Stimulated activated naive CD4-positive, alpha-beta T cell treated with Interleukin-2 at 50 U/mL for 16 hours (primary cell): ENCODE data around the gene ELL2.

Source experiments
- DNase-seq: peaks from one replicate; lab custom pipeline; 2025; lab: John Stamatoyannopoulos, UW

Gene ELL2

DNA sequence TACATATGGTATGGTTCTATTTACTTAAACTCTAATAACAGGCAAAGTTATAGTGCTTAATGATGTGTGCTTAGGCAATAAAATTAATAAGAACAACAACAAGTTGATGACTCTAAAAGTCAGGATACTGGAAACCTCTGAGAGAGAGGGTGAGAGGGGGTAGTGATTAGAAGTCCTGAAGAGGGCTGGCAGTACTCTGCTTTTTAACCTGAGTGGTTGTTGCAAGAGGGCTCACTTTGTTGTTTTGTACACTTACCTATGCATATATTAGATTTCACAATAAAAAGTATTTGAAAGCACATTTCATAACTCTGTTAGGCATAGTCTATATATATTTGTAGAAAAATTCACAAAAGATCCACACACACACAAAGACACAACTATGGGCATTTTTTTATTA lies 21.4 kb upstream of the ELL2 start:
- no peak for DNase-seq

DNA sequence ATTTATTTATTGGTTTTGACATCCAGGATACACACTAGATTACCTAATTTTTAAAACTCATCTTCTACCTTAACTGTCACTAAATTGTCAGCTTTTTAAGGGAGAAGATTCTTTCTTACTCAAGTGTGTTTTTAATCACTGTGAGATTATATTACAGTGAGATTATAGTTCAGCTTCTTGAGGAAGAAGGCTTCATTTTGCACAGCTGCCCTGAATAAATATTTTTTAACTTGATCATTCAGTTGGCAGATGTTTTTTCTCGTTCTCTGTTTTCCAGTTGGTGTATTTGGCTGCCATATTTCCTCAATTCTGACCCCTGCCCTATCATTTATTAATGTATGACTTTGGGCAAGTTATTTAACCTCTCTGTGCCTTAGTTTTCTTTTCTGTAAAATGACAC lies 15.0 kb upstream of the ELL2 start:
- no peak for DNase-seq

GRCh38 chr5:95975703-95976102 lies 14.1 kb upstream of the ELL2 start:
- DNase-seq, result no peak

- no peak for DNase-seq
These were observed 12.2 kb upstream of the ELL2 start for GRCh38 chr5:95973793-95974325.

GRCh38 chr5:95972196-95972595 lies 10.5 kb upstream of the ELL2 start:
- DNase-seq, result no peak

GRCh38 chr5:95970359-95970704 lies 8.7 kb upstream of the ELL2 start:
- DNase-seq, result no peak

DNA sequence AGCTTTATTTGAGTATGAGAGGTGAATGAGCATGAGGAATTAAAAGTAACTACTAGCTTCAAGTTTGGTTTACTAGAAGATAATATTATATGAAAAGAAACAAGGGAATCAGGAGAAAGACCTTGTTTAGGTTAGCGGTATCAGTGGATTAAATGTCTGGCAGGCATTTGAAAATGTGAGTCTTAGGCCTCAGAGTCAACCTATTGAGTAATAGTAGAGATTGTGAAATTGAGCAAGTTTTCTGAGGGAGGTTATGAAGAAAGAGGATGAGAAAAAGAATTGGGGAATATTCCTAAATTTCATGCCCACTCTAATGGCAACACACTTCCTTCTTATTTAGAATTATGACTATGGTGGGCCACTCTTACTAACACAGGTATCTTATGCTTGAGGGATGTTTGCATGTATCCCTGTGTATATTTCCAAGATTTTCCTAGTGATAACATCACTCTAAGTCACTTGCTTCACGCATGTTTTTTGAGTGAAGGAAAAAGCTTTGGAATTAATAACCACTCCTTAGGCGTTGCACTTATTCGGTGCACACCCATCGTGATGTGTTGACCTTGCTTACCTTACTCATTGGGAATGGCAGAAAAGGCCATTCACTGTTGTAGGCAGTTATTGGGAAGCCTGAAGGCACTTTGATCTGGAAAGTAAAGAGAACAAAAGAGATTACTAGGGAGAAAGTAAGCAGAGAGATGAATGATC lies 8.2 kb upstream of the ELL2 start:
- no peak for DNase-seq

GRCh38 chr5:95969055-95969454 lies 7.4 kb upstream of the ELL2 start:
- no peak for DNase-seq

GRCh38 chr5:95967236-95967635 lies 5.6 kb upstream of the ELL2 start:
- no peak for DNase-seq

- no peak for DNase-seq
These were observed 4.4 kb upstream of the ELL2 start for GRCh38 chr5:95966005-95966404.

- DNase-seq, result peak; percentile 27
These were observed 2.2 kb upstream of the ELL2 start for GRCh38 chr5:95963650-95964410.

DNA sequence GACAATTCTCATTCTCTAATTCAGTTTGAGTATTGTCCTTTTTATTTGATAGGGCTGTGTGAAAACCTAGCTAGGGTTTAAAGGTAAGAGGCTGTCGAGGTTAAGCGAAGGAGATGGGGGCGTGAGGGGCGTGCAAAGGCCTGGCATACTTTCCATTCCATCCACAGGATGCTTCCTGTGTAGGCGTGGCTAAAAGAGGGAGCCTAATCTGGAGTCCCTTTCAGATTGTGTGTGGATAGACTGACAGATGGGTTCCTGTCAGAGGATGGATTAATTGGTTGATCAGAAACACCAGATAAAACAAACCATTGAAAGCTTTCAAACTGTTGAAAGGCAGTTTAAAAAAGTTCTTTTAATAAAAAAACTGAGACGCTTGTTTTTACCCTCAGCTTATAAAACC lies 1.1 kb upstream of the ELL2 start:
- no peak for DNase-seq

- no peak for DNase-seq
These were observed 773 bp upstream of the ELL2 start for GRCh38 chr5:95962475-95962773.

- DNase-seq, result peak; percentile 77
These were observed 709 bp downstream of the ELL2 start for GRCh38 chr5:95960667-95961616.

GRCh38 chr5:95959888-95960666 lies 1.6 kb downstream of the ELL2 start:
- DNase-seq, result no peak

DNA sequence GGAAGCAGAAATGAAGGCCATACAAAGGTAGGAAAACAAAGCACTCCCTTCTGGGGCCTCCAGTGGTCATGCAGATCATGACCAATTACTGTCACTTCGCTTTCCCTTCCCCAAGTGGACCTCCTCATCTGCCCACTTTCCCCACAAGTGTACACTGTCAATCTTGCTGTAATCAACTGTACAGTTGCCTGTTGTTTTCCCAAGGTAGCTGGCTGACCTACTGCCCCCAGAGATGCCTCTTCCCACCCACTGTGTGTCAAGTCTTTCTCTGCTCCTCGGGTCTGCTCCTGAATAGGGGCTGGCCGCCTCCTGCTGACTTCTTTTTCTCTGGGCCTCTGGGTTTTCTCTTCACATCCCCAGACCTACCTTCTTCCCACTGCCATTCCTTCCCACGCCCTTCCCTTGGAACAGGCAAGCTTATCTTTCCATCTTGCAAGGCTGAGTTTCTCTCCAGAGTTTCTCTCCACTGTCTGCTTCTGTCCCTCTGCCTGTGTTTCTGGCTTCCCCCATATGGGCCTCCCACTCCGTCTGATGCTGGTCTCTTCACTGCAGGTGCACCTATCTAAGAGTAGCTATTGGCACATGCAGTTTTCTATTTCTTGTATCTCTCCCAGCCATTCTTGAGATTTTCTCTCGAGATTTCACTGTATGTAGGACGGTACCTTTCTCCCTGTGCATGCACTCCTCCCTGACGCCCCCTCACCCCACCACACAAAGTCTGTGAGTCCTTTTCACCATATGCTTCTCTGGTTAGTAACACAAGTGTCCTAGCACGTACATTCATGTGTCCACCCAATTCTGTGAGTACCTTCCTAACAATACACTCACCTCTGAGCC lies 2.4 kb downstream of the ELL2 start:
- DNase-seq, result no peak

DNA sequence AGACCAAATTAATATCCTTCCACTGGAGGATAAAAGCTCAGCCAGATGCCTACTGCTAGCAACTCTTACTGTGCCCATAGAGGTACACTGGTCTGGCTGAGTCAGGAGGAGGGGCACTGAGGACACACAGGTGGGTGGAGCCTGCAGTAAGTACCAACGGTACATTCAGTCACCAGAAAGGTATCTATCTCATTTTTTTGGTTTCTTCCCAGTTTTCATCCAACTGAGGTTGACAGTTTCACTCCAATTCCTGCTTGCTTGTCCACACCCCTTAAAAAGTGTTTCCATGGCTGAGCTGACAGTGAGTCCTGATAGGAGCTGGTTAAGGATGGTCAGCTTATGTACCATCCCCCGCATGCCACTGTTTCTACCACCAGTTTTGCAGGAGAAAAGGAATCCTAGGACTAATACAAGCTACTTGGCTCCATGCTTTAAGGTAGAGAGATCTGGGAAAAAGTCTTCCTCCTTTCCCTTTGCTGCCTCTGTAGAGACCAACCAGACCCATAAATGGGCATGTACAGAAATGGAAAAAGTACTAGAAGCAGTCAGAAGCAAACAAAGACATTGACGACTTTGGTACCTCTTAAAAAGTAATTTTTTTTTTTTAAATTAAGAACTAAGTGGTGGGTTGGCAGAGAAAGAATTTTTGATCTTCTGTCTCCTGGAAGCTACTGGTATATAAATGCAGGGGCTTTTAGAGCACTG lies 3.2 kb downstream of the ELL2 start:
- DNase-seq, result no peak

DNA sequence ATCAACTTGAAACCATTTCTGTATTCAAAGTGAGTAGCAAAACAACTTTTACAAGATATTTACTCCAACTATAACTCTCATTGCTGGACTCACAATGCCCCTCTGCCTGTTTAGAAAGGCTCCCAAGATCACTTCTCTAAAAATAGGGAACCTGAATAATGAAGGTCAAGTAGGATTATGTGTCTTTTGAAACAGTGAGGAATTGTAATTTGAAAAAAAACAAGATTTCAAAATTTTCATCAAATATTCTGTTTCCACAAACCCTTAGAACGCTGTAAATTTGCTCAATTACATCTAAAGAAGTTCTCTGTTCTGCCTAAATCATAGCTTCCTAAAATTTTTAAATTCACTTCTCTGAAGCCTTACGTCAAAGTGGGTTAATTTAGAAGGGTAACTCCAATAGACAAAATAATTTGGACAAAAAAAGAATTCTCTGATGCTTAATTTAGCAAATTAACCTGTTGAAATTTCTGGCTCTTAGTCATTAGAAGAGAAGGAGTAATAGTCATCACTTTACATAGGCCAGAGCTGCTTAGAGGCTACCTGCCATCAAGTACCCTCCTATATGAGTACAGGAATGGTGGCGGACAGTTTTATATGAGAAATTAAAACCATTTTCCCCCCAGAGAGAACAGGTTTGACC lies 4.0 kb downstream of the ELL2 start:
- DNase-seq, result no peak

DNA sequence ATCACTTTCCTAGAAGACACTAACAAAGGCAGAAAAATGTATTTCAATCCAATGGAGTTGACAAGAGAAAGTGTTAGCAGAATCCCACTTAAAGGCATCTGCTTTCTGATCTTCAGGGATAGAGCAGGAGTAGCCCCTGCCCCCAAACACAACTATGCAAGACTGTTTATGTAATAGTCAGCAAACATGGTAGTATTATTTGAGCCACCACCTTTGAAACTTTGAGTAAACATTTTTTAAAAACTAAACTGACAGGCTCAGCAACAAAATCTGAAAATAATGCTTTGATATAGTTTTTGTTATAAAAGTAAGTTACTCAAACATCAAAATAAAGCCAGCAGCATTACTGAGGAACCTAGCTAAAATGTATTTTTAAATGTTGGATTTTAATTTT lies 4.8 kb downstream of the ELL2 start:
- no peak for DNase-seq
